ENCODE measurements around the gene KCTD16. TPM values are rescaled to one million over a fixed set of nuclear protein-coding genes. Genes with fewer than 3 reads are reported as not detected.

KCTD16 gene
- polyA plus RNA-seq, 2 of the 4 experiments (the other 2 are of a cell fraction) = 0.10 to 0.32 TPM

GRCh38 chr5:144403817-144404420, 233.2 kb downstream of the KCTD16 start (continued):
- TF ChIP-seq, protein P1, sequence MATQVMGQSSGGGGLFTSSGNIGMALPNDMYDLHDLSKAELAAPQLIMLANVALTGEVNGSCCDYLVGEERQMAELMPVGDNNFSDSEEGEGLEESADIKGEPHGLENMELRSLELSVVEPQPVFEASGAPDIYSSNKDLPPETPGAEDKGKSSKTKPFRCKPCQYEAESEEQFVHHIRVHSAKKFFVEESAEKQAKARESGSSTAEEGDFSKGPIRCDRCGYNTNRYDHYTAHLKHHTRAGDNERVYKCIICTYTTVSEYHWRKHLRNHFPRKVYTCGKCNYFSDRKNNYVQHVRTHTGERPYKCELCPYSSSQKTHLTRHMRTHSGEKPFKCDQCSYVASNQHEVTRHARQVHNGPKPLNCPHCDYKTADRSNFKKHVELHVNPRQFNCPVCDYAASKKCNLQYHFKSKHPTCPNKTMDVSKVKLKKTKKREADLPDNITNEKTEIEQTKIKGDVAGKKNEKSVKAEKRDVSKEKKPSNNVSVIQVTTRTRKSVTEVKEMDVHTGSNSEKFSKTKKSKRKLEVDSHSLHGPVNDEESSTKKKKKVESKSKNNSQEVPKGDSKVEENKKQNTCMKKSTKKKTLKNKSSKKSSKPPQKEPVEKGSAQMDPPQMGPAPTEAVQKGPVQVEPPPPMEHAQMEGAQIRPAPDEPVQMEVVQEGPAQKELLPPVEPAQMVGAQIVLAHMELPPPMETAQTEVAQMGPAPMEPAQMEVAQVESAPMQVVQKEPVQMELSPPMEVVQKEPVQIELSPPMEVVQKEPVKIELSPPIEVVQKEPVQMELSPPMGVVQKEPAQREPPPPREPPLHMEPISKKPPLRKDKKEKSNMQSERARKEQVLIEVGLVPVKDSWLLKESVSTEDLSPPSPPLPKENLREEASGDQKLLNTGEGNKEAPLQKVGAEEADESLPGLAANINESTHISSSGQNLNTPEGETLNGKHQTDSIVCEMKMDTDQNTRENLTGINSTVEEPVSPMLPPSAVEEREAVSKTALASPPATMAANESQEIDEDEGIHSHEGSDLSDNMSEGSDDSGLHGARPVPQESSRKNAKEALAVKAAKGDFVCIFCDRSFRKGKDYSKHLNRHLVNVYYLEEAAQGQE (IDR thresholded peaks at IDR 0.05) = no peak
- TF ChIP-seq BHLHE40 (IDR thresholded peaks at IDR 0.05; ENCODE audit: low read depth, low read length) (no peak), KDM1A (IDR thresholded peaks at IDR 0.05; ENCODE audit: low read depth) (no peak), HEYL (CRISPR knock-in tag; IDR thresholded peaks at IDR 0.05) (no peak), RARB (CRISPR knock-in tag; IDR thresholded peaks at IDR 0.05) (no peak)

DNA sequence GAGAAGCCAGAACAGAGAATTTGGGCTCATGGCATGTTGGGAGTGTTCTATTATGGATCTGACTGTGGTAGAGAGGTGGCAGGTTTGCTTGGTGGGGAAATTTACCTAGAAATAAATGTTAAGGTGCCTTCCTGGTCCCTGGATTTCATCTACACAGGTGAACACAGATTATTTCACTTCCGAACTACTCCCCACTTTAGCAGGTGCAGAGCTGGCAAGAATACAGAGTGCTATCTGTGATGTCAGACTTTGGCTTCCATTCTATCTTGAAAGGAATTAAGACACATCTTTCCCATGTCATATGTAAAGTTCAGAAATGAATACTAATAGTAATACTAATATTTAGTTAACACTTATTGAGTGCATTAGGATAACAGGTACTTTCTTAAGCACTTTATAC, 234.0 kb downstream of the KCTD16 start:
- ChIA-PET CTCF (no interaction called here), POLR2A (no interaction called here)
- no peak for TF ChIP-seq NFE2L2 (conservative IDR thresholded peaks at IDR 0.05; ENCODE audit: low read length)
- TF ChIP-seq, protein P1 (IDR thresholded peaks at IDR 0.05) = no peak
- TF ChIP-seq HOXB13 (CRISPR knock-in tag; IDR thresholded peaks at IDR 0.05; ENCODE audit: low read depth) = no peak
- no peak for TF ChIP-seq MAFK (IDR thresholded peaks at IDR 0.05; ENCODE audit: partially characterized antibody)
- TF ChIP-seq EHMT2 (IDR thresholded peaks at IDR 0.05; ENCODE audit: low read depth) = no peak
- TF ChIP-seq BCL3 (IDR thresholded peaks at IDR 0.05) = no peak
- no peak for TF ChIP-seq HMGXB4 (CRISPR knock-in tag; IDR thresholded peaks at IDR 0.05; ENCODE audit: borderline replicate concordance)
- no peak for TF ChIP-seq NPAS2 (CRISPR knock-in tag; IDR thresholded peaks at IDR 0.05; ENCODE audit: borderline replicate concordance)
- TF ChIP-seq, protein P2, sequence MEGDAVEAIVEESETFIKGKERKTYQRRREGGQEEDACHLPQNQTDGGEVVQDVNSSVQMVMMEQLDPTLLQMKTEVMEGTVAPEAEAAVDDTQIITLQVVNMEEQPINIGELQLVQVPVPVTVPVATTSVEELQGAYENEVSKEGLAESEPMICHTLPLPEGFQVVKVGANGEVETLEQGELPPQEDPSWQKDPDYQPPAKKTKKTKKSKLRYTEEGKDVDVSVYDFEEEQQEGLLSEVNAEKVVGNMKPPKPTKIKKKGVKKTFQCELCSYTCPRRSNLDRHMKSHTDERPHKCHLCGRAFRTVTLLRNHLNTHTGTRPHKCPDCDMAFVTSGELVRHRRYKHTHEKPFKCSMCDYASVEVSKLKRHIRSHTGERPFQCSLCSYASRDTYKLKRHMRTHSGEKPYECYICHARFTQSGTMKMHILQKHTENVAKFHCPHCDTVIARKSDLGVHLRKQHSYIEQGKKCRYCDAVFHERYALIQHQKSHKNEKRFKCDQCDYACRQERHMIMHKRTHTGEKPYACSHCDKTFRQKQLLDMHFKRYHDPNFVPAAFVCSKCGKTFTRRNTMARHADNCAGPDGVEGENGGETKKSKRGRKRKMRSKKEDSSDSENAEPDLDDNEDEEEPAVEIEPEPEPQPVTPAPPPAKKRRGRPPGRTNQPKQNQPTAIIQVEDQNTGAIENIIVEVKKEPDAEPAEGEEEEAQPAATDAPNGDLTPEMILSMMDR (IDR thresholded peaks at IDR 0.05) = no peak
- no peak for TF ChIP-seq MYC (IDR thresholded peaks at IDR 0.05; ENCODE audit: borderline replicate concordance, low read length)
- TF ChIP-seq TFCP2L1 (CRISPR knock-in tag; IDR thresholded peaks at IDR 0.05) = no peak
- no peaks in the 10 kb centered on the region for H3K4me1 ChIP-seq
- no peak overlapping the region for H3K4me2 ChIP-seq
- no peak for FAIRE-seq
- 61% methylated on average over 1 of the region's 1 CpG for WGBS (ENCODE audit: missing lambda C conversion rate)
- no peak for DNase-seq (ENCODE audit: low read depth in 1 of 2, low spot score in 1 of 2)
- ATAC-seq = no peak
- H3K4me3 ChIP-seq = no peak overlapping the region
- H3K27ac ChIP-seq = no peak overlapping the region
- no peaks in the 10 kb centered on the region for H3K9me3 ChIP-seq
